Stimulated activated CD8-positive, alpha-beta memory T cell treated with anti-CD3 and anti-CD28 coated beads, Interleukin-15, amount 100 ng/mL, for 48 hours (primary cell): ENCODE measurements around the gene PTGFRN.
A peak's percentile ranks its signal among the peaks of the same experiment; 100 is the strongest.
"Not testable (repeated sequence)": the region's sequence is repeated elsewhere in the genome, so short reads cannot be mapped to it uniquely, and the experiment has no call there.

Experiments
- DNase-seq, 2 donors: peaks; one replicate each; pipeline ENCODE4 v3.0.0-alpha.2; 2020; ENCODE audit warnings: low read depth in 2 of 2

PTGFRN gene

GRCh38 chr1:116971965-116972673 lies 62.4 kb downstream of the PTGFRN start:
- no peak for DNase-seq

GRCh38 chr1:116972674-116973030 lies 62.9 kb downstream of the PTGFRN start:
- no peak for DNase-seq

GRCh38 chr1:116980309-116980708 lies 70.6 kb downstream of the PTGFRN start:
- not testable (repeated sequence) for DNase-seq

- DNase-seq, result no peak
These were observed 71.9 kb downstream of the PTGFRN start for GRCh38 chr1:116981521-116982037.

GRCh38 chr1:116982319-116983004 lies 72.7 kb downstream of the PTGFRN start:
- DNase-seq, result no peak

GRCh38 chr1:116983112-116983511 lies 73.4 kb downstream of the PTGFRN start:
- no peak for DNase-seq

GRCh38 chr1:116983678-116984077 lies 74.0 kb downstream of the PTGFRN start:
- no peak for DNase-seq

GRCh38 chr1:116984406-116985160 lies 74.9 kb downstream of the PTGFRN start:
- no peak for DNase-seq

- DNase-seq, result no peak
These were observed 76.9 kb downstream of the PTGFRN start for GRCh38 chr1:116986421-116987255.

GRCh38 chr1:116987256-116987555 lies 77.5 kb downstream of the PTGFRN start:
- peak in 1 of 2 donors; percentile 41 for DNase-seq

- no peak for DNase-seq
These were observed 78.5 kb downstream of the PTGFRN start for GRCh38 chr1:116988248-116988647.

- DNase-seq, result no peak
These were observed 79.2 kb downstream of the PTGFRN start for GRCh38 chr1:116988908-116989307.

- DNase-seq, result no peak
These were observed 80.1 kb downstream of the PTGFRN start for GRCh38 chr1:116989835-116990234.

GRCh38 chr1:116990612-116991151 lies 81.0 kb downstream of the PTGFRN start:
- no peak for DNase-seq

GRCh38 chr1:116991171-116991845 lies 81.6 kb downstream of the PTGFRN start:
- DNase-seq, result no peak

GRCh38 chr1:116991918-116992317 lies 82.2 kb downstream of the PTGFRN start:
- DNase-seq, result no peak

GRCh38 chr1:116993286-116993685 lies 83.6 kb downstream of the PTGFRN start:
- no peak for DNase-seq

- DNase-seq, result no peak
These were observed 84.7 kb downstream of the PTGFRN start for GRCh38 chr1:116994411-116994810.

GRCh38 chr1:116997066-116997465 lies 87.3 kb downstream of the PTGFRN start:
- DNase-seq, result no peak

- DNase-seq, result no peak
These were observed 87.9 kb downstream of the PTGFRN start for GRCh38 chr1:116997636-116998035.

- DNase-seq, result no peak
These were observed 89.9 kb downstream of the PTGFRN start for GRCh38 chr1:116999596-116999995.
